ENCODE results near the gene TBC1D9. TPM values are rescaled to one million over a fixed set of nuclear protein-coding genes. Genes with fewer than 3 reads are reported as not detected.

Gene TBC1D9
- total RNA-seq, 1 experiment from 2014 or later, result 17.0 TPM

GRCh38 chr4:140648716-140649308 is 107.4 kb downstream of the TBC1D9 start:
- intact Hi-C loops (cut with micrococcal nuclease; ENCODE audit: unreplicated experiment), result no loop called here
- Histone ChIP-seq H3K4me1 (replicated peaks; ENCODE audit: insufficient read depth) (no peaks in the 10 kb centered on the region), H3K27me3 (ENCODE audit: insufficient read depth, low read depth) (no peaks in the 10 kb centered on the region), H3K4me3 (no peak overlapping the region), H2AFZ (no peak overlapping the region), H3K9me3 (ENCODE audit: insufficient read depth, low read depth) (no peaks in the 10 kb centered on the region), H4K20me1 (ENCODE audit: insufficient read depth) (no peaks in the 10 kb centered on the region), H3K4me2 (no peak overlapping the region), H3K36me3 (ENCODE audit: low read depth) (no peaks in the 10 kb centered on the region), H3F3A (ENCODE audit: insufficient read depth, low read depth) (no peaks in the 10 kb centered on the region), H3K9me2 (ENCODE audit: insufficient read depth) (no peaks in the 10 kb centered on the region), H3K79me2 (ENCODE audit: low read depth) (no peaks in the 10 kb centered on the region), H3K27ac (no peak overlapping the region)
- CTCF ChIA-PET, result no interaction called here
- POLR2A ChIA-PET (ENCODE audit: unreplicated experiment), result no interaction called here
- no peak for DNase-seq
- TF ChIP-seq CTCF (conservative IDR thresholded peaks at IDR 0.05) (no peak), EZH2 (IDR thresholded peaks at IDR 0.05; ENCODE audit: low read depth) (no peak)
- BruUV-seq (replicated peaks), result no TSS peak

GRCh38 chr4:140645614-140646412 is 110.4 kb downstream of the TBC1D9 start:
- Histone ChIP-seq H3K27ac (no peak overlapping the region), H3K4me2 (no peak overlapping the region), H3F3A (ENCODE audit: insufficient read depth, low read depth) (no peaks in the 10 kb centered on the region), H3K9me2 (ENCODE audit: insufficient read depth) (no peaks in the 10 kb centered on the region), H3K27me3 (ENCODE audit: insufficient read depth, low read depth) (no peaks in the 10 kb centered on the region), H3K9me3 (ENCODE audit: insufficient read depth, low read depth) (no peaks in the 10 kb centered on the region), H3K79me2 (ENCODE audit: low read depth) (no peaks in the 10 kb centered on the region), H4K20me1 (ENCODE audit: insufficient read depth) (no peaks in the 10 kb centered on the region), H3K4me1 (replicated peaks; ENCODE audit: insufficient read depth) (no peaks in the 10 kb centered on the region), H2AFZ (no peak overlapping the region), H3K36me3 (ENCODE audit: low read depth) (no peaks in the 10 kb centered on the region), H3K4me3 (no peak overlapping the region)
- no TSS peak for BruUV-seq (replicated peaks)
- intact Hi-C loops (cut with micrococcal nuclease; ENCODE audit: unreplicated experiment), result no loop called here
- CTCF ChIA-PET, result interaction anchor here (0.7 kb wide), 1 partner anchor 255 kb away, joined by 4 read pairs; no protein-coding TSS in a partner anchor
- no peak for DNase-seq
- POLR2A ChIA-PET (ENCODE audit: unreplicated experiment), result no interaction called here
- no peak for TF ChIP-seq EZH2 (IDR thresholded peaks at IDR 0.05; ENCODE audit: low read depth)
- no peak for TF ChIP-seq CTCF (conservative IDR thresholded peaks at IDR 0.05)

GRCh38 chr4:140645196-140645595 is 111.0 kb downstream of the TBC1D9 start:
- Histone ChIP-seq H3K27ac (no peak overlapping the region), H3K9me2 (ENCODE audit: insufficient read depth) (no peaks in the 10 kb centered on the region), H3K27me3 (ENCODE audit: insufficient read depth, low read depth) (no peaks in the 10 kb centered on the region), H3K4me2 (no peak overlapping the region), H4K20me1 (ENCODE audit: insufficient read depth) (no peaks in the 10 kb centered on the region), H3K4me1 (replicated peaks; ENCODE audit: insufficient read depth) (no peaks in the 10 kb centered on the region), H3K4me3 (no peak overlapping the region), H3K79me2 (ENCODE audit: low read depth) (no peaks in the 10 kb centered on the region), H3K9me3 (ENCODE audit: insufficient read depth, low read depth) (no peaks in the 10 kb centered on the region), H3F3A (ENCODE audit: insufficient read depth, low read depth) (no peaks in the 10 kb centered on the region), H2AFZ (no peak overlapping the region), H3K36me3 (ENCODE audit: low read depth) (no peaks in the 10 kb centered on the region)
- no peak for DNase-seq
- ChIA-PET POLR2A (ENCODE audit: unreplicated experiment) (no interaction called here), CTCF (no interaction called here)
- no peak for TF ChIP-seq CTCF (conservative IDR thresholded peaks at IDR 0.05)
- intact Hi-C loops (cut with micrococcal nuclease; ENCODE audit: unreplicated experiment), result no loop called here
- BruUV-seq (replicated peaks), result no TSS peak

Data from PC-9 (cell line).